SU-DHL-6 (cell line): ENCODE results near the gene GPR150.

Source experiments
- EZH2phosphoT487 ChIP-seq: fragments of 200-600 bp; sonication (generic), shearing (Covaris generic); conservative IDR thresholded peaks from 2 replicates; pipeline ENCODE4 v1.6.1; 2018; ENCODE audit warnings: mild to moderate bottlenecking, antibody characterized with exemption, low read length, moderate library complexity, mixed read lengths
- TF ChIP-seq, protein P1 (sequence below): fragments of 200-600 bp; sonication (generic); IDR thresholded peaks from one replicate; pipeline ENCODE4 v1.5.1; 2017; ENCODE audit warnings: antibody characterized with exemption, mild to moderate bottlenecking, low read length, moderate library complexity; ENCODE audit not compliant: insufficient read depth, poor library complexity, severe bottlenecking

DNA sequence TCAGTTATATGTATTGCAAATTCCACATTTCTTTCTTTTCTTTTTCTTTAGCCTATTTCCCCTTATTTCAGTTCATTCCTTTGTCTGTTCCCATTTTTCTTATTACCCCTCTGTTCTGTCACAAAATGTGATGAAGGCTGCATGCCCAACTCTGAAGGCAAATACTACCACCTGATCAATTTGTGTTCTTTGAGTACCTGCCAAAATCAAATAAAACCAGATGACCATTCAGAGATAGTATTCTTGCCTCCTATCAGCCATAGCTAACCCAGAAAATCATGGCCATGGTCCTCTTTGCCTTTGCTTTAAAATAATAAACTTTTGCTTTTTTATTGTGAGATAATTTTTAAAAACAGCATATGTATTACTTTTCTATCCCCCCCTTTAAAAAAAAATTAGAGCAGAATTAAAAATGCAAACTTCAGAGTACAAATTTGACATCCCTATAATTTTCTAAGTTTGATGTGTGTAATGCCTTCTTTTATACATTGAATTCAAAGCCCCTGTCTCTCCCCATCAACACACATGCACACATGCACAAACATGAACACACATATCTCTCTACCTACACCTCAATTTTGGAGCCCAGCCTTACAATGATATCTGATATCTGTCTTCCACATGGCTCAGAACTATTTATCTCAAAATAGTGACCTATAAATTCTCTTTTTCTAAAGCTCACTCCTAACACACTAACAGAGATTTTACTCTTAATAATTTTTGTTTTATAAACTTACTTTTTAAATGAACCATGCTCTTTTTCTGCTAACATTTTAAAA lies 30.1 kb downstream of the GPR150 start:
- TF ChIP-seq, protein P1, sequence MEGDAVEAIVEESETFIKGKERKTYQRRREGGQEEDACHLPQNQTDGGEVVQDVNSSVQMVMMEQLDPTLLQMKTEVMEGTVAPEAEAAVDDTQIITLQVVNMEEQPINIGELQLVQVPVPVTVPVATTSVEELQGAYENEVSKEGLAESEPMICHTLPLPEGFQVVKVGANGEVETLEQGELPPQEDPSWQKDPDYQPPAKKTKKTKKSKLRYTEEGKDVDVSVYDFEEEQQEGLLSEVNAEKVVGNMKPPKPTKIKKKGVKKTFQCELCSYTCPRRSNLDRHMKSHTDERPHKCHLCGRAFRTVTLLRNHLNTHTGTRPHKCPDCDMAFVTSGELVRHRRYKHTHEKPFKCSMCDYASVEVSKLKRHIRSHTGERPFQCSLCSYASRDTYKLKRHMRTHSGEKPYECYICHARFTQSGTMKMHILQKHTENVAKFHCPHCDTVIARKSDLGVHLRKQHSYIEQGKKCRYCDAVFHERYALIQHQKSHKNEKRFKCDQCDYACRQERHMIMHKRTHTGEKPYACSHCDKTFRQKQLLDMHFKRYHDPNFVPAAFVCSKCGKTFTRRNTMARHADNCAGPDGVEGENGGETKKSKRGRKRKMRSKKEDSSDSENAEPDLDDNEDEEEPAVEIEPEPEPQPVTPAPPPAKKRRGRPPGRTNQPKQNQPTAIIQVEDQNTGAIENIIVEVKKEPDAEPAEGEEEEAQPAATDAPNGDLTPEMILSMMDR: no peak
- no peak for TF ChIP-seq EZH2phosphoT487
